K562 (cell line): ENCODE measurements around the gene SCTR. TPM values are rescaled to one million over a fixed set of nuclear protein-coding genes. Genes with fewer than 3 reads are reported as not detected.

ENCODE experiments used
- AFF1 ChIP-seq, 2 experiments: fragments of 450-650 bp; IDR thresholded peaks; 2 replicates each; pipeline ENCODE4 v1.6.1; 2018; ENCODE audit warnings: mild to moderate bottlenecking in 2 of 2, low read depth in 1 of 2; ENCODE audit not compliant: partially characterized antibody in 2 of 2
- CSDE1 ChIP-seq, 2 experiments: fragments of 450-650 bp; IDR thresholded peaks; 2 replicates each; pipeline ENCODE4 v1.6.1; 2016; ENCODE audit warnings: mild to moderate bottlenecking in 1 of 2
- HINFP ChIP-seq: fragments of 450-650 bp; conservative IDR thresholded peaks from 2 replicates; pipeline ENCODE4 v1.6.1; 2016; ENCODE audit warnings: missing genetic modification characterization, low read depth, mild to moderate bottlenecking, control low read depth, missing compliant biosample characterization
- HMGN3 ChIP-seq: IDR thresholded peaks from 2 replicates; pipeline ENCODE4 v1.6.1; 2011; ENCODE audit warnings: borderline replicate concordance, low read depth, mild to moderate bottlenecking, mixed read lengths, low read length; ENCODE audit not compliant: insufficient read length; ENCODE audit errors: extremely low read depth
- NCOA2 ChIP-seq, 2 experiments: fragments of 450-650 bp; IDR thresholded peaks; 2 replicates each; pipeline ENCODE4 v1.6.1; 2018; ENCODE audit warnings: mild to moderate bottlenecking in 2 of 2, moderate library complexity in 1 of 2; ENCODE audit not compliant: partially characterized antibody in 2 of 2
- SOX6 ChIP-seq: fragments of 450-650 bp; IDR thresholded peaks from 2 replicates; pipeline ENCODE4 v1.6.1; 2014; ENCODE audit warnings: mild to moderate bottlenecking
- ZC3H8 ChIP-seq: fragments of 450-650 bp; IDR thresholded peaks from 2 replicates; pipeline ENCODE4 v1.6.1; 2017
- ZNF696 ChIP-seq: fragments of 250-450 bp; sonication (Bioruptor Pico); conservative IDR thresholded peaks from 2 replicates; pipeline ENCODE4 v1.4.0; 2020; ENCODE audit warnings: mild to moderate bottlenecking, moderate library complexity
- polyA plus RNA-seq, 8 experiments: library from polyadenylated mRNA; depleted of rRNA in 4 of 8; stranded (reverse) in 5 of 8; unstranded in 3 of 8; fragments of >200 nt; fragmentation: Nextera tagmentation in 2 of 8; fragmentation: Illumina TruSeq in 1 of 8; extraction: Ambion mirVana in 2 of 8; extraction: Trizol in 1 of 8; gene quantifications; 2 replicates each; pipeline versions ENCODE4 v1.2.1 to v1.2.3, GENCODE V29; 2011 to 2014; ENCODE audit warnings: inconsistent platforms in 1 of 8, missing spikeins in 1 of 8
- total RNA-seq, 7 experiments: library from RNA; depleted of rRNA in 6 of 7; stranded (reverse); fragments of >200 nt in 6 of 7; fragmentation: Illumina TruSeq in 2 of 7; extraction: Trizol in 2 of 7; gene quantifications; 2 replicates each; pipeline versions ENCODE4 v1.2.1 to v1.2.3, GENCODE V29; 2011 to 2021; ENCODE audit warnings: low replicate concordance in 1 of 7

Gene SCTR
- total and polyA plus RNA-seq, 9 of the 15 experiments (the other 6 are each of a cell fraction or from before 2014, with no cell fraction given): not detected

GRCh38 chr2:119536707-119537106 is 12.4 kb upstream of the SCTR start (continued):
- TF ChIP-seq SOX6: no peak
- TF ChIP-seq CSDE1 (IDR thresholded peaks at IDR 0.05): no peak
- TF ChIP-seq HMGN3: no peak
- no peak for TF ChIP-seq HINFP (tag)
- TF ChIP-seq ZNF696 (CRISPR knock-in tag): no peak
- TF ChIP-seq NCOA2 (IDR thresholded peaks at IDR 0.05; ENCODE audit: partially characterized antibody in 2 of 2): no peak
- no peak for TF ChIP-seq AFF1 (IDR thresholded peaks at IDR 0.05; ENCODE audit: low read depth in 1 of 2, partially characterized antibody in 2 of 2)
- no peak for TF ChIP-seq ZC3H8
